Motor neuron (in vitro differentiated cells): ENCODE measurements around the gene FYN. TPM values are rescaled to one million over a fixed set of nuclear protein-coding genes. Genes with fewer than 3 reads are reported as not detected.

ENCODE experiments used
- ATAC-seq, 8 experiments: fragments of 200-7000 bp; cut with Tn5 transposase; replicated peaks in 6 of 8; 2 replicates each; pipeline ENCODE4 v1.8.0; 2021; ENCODE audit warnings: mild to moderate bottlenecking in 8 of 8, moderate library complexity in 8 of 8
- H3K27ac ChIP-seq, 2 donors: fragments of 250-450 bp; sonication (Bioruptor Pico); 2 replicates each; pipeline ENCODE4 v1.9.0; 2021; ENCODE audit warnings: antibody characterized with exemption in 2 of 2, mild to moderate bottlenecking in 2 of 2, moderate library complexity in 1 of 2
- H3K4me1 ChIP-seq, 2 donors: fragments of 250-450 bp; sonication (Bioruptor Pico); replicated peaks in 1 of 2; 2 replicates each; pipeline ENCODE4 v1.6.1; 2021; ENCODE audit warnings: antibody characterized with exemption in 2 of 2, mild to moderate bottlenecking in 2 of 2, moderate library complexity in 1 of 2
- H3K4me3 ChIP-seq, 5 donors: fragments of 250-450 bp; sonication (Bioruptor Pico); 2 replicates each; pipeline ENCODE4 v1.9.0; 2021; ENCODE audit warnings: antibody characterized with exemption in 5 of 5, mild to moderate bottlenecking in 5 of 5, moderate library complexity in 4 of 5
- WGBS, 10 experiments: fragments of 450-650 bp; shearing (Covaris generic); methylation state at CpG; one replicate each; pipeline ENCODE4 v1.0.0; 2022; 5-methylcytosine and 5-hydroxymethylcytosine counted together
- in situ Hi-C, 9 experiments: fragments of 400-800 bp; cut with MboI; loops; one replicate each; pipeline ENCODE4 v1.15.0; 2021; ENCODE audit warnings: low sequenced_read_pairs in 9 of 9, low pct_unique_long_range_greater_than_20kb in 2 of 9; ENCODE audit not compliant: unreplicated experiment in 9 of 9
- total RNA-seq, 8 experiments: library from RNA; unstranded; fragments of 300-600 nt; gene quantifications; 2 replicates each; pipeline versions ENCODE4 v1.2.3 to v1.2.4, GENCODE V29; 2022

Gene FYN
- total RNA-seq, 8 experiments from 2014 or later = 4.9 to 237 (median 111) TPM

GRCh38 chr6:111769365-111770152 lies 103.7 kb downstream of the FYN start:
- WGBS, 10 experiments = 57 to 100% (median 77%) methylated on average over 1 of the region's 1 CpG; no CpG with 5 or more reads in 4 of the 10 experiments
- no peak overlapping the region for H3K4me3 ChIP-seq
- H3K4me1 ChIP-seq = peaks cover 10 to 20% of the 10 kb centered on the region in 2 donors
- no peak overlapping the region for H3K27ac ChIP-seq
- no peak for ATAC-seq
- in situ Hi-C loops = no loop called here

- in situ Hi-C loops = no loop called here
Observed at GRCh38 chr6:111768431-111768770, 104.9 kb downstream of the FYN start.

GRCh38 chr6:111767752-111768430 lies 105.4 kb downstream of the FYN start:
- no peak overlapping the region for H3K27ac ChIP-seq
- WGBS, 10 experiments = 49 to 100% (median 85%) methylated on average over 1 to 4 of the region's 5 CpGs
- peaks cover 14 to 24% of the 10 kb centered on the region in 2 donors for H3K4me1 ChIP-seq
- ATAC-seq = no peak
- no peak overlapping the region for H3K4me3 ChIP-seq
- in situ Hi-C loops = no loop called here

More at GRCh38 chr6:111768431-111768770, 104.9 kb downstream of the FYN start:
- H3K4me3 ChIP-seq = no peak overlapping the region
- 93 to 100% (median 98%) methylated on average over 1 to 2 of the region's 2 CpGs; no CpG with 5 or more reads in 4 of the 10 experiments for WGBS, 10 experiments
- H3K27ac ChIP-seq = no peak overlapping the region
- no peak for ATAC-seq
- peaks cover 14 to 24% of the 10 kb centered on the region in 2 donors for H3K4me1 ChIP-seq

GRCh38 chr6:111766201-111766857 lies 106.9 kb downstream of the FYN start:
- WGBS, 10 experiments = 73 to 100% (median 92%) methylated on average over 1 to 5 of the region's 5 CpGs; no CpG with 5 or more reads in 3 of the 10 experiments
- H3K4me1 ChIP-seq = peaks cover 14 to 24% of the 10 kb centered on the region in 2 donors
- H3K27ac ChIP-seq = no peak overlapping the region
- peak in 1 of 8 experiments; percentile 35 for ATAC-seq
- no peak overlapping the region for H3K4me3 ChIP-seq
- in situ Hi-C loops = no loop called here

GRCh38 chr6:111765763-111766162 lies 107.5 kb downstream of the FYN start:
- in situ Hi-C loops = no loop called here

GRCh38 chr6:111764238-111765175 lies 108.7 kb downstream of the FYN start:
- H3K4me1 ChIP-seq = peaks cover 26 to 30% of the 10 kb centered on the region in 2 donors
- peak overlapping the region in 1 of 2 donors; percentile 29 for H3K27ac ChIP-seq
- WGBS, 10 experiments = 34 to 82% (median 60%) methylated on average over 3 to 9 of the region's 13 CpGs; no CpG with 5 or more reads in 1 of the 10 experiments
- peak in 7 of 8 experiments; percentile 19 to 74 (median 57) for ATAC-seq
- in situ Hi-C loops = no loop called here
- no peak overlapping the region for H3K4me3 ChIP-seq

More at GRCh38 chr6:111765763-111766162, 107.5 kb downstream of the FYN start:
- H3K27ac ChIP-seq = no peak overlapping the region
- H3K4me3 ChIP-seq = no peak overlapping the region
- no peak for ATAC-seq
- H3K4me1 ChIP-seq = peaks cover 18 to 27% of the 10 kb centered on the region in 2 donors
- WGBS, 10 experiments = 73 to 100% (median 100%) methylated on average over 1 of the region's 1 CpG; no CpG with 5 or more reads in 2 of the 10 experiments

- in situ Hi-C loops = no loop called here
- Histone ChIP-seq H3K4me1 (peaks cover 26 to 27% of the 10 kb centered on the region in 2 donors), H3K27ac (no peak overlapping the region), H3K4me3 (no peak overlapping the region)
- ATAC-seq = no peak
- WGBS, 10 experiments = 56 to 100% (median 96%) methylated on average over 1 to 2 of the region's 2 CpGs
Observed at GRCh38 chr6:111763381-111763780, 109.9 kb downstream of the FYN start.

GRCh38 chr6:111761783-111762312 lies 111.4 kb downstream of the FYN start:
- Histone ChIP-seq H3K4me1 (peaks cover 26 to 27% of the 10 kb centered on the region in 2 donors), H3K4me3 (no peak overlapping the region), H3K27ac (no peak overlapping the region)
- ATAC-seq = no peak
- in situ Hi-C loops = no loop called here
- WGBS, 10 experiments = 50 to 100% (median 95%) methylated on average over 1 to 7 of the region's 7 CpGs

- Histone ChIP-seq H3K27ac (no peak overlapping the region), H3K4me3 (no peak overlapping the region), H3K4me1 (peaks cover 26 to 27% of the 10 kb centered on the region in 2 donors)
- in situ Hi-C loops = no loop called here
- no peak for ATAC-seq
- 100% methylated on average over 1 to 2 of the region's 2 CpGs; no CpG with 5 or more reads in 5 of the 10 experiments for WGBS, 10 experiments
Observed at GRCh38 chr6:111761212-111761611, 112.0 kb downstream of the FYN start.

GRCh38 chr6:111759836-111760785 lies 113.1 kb downstream of the FYN start:
- H3K27ac ChIP-seq = peak overlapping the region in 1 of 2 donors; percentile 47
- peak; percentile 16 to 78 (median 54) for ATAC-seq
- 0 to 96% (median 65%) methylated on average over 2 to 13 of the region's 18 CpGs for WGBS, 10 experiments
- H3K4me1 ChIP-seq = peaks cover 23 to 26% of the 10 kb centered on the region in 2 donors
- in situ Hi-C loops = no loop called here
- H3K4me3 ChIP-seq = no peak overlapping the region

GRCh38 chr6:111759331-111759835 lies 113.9 kb downstream of the FYN start:
- Histone ChIP-seq H3K4me3 (no peak overlapping the region), H3K27ac (no peak overlapping the region), H3K4me1 (peaks cover 16 to 21% of the 10 kb centered on the region in 2 donors)
- peak in 2 of 8 experiments; percentile 7 to 11 for ATAC-seq
- WGBS, 10 experiments = 9 to 89% (median 73%) methylated on average over 1 to 9 of the region's 10 CpGs; no CpG with 5 or more reads in 1 of the 10 experiments
- in situ Hi-C loops = no loop called here
